HepG2 (cell line): Measurements from ENCODE around the gene LDLRAD3. TPM values are rescaled to one million over a fixed set of nuclear protein-coding genes. Genes with fewer than 3 reads are reported as not detected.

Experiments
- ATAC-seq: fragments of 200-7000 bp; cut with Tn5 transposase; 3 replicates; pipeline ENCODE4 v1.9.1; 2020; ENCODE audit warnings: mild to moderate bottlenecking, moderate library complexity
- BruUV-seq: library from RNA; stranded (reverse); fragments of 400-500 nt; replicated peaks from 2 replicates; lab custom pipeline; 2021; lab: Mats Ljungman, UMichigan
- CTCF ChIA-PET: fragments of 300-600 bp; formaldehyde crosslinking; extraction: SDS; loops from one replicate; lab custom pipeline; 2021; ENCODE audit warnings: low total read pairs, inconsistent platforms, low intra/inter-chr PET ratio; lab: Yijun Ruan, JAX
- POLR2A ChIA-PET: fragments of 350-600 bp; sonication (Branson Sonifier 250); formaldehyde crosslinking; loops from one replicate; lab custom pipeline; 2020; ENCODE audit warnings: antibody characterized with exemption, inconsistent platforms; lab: Yijun Ruan, JAX
- DNase-seq: peaks from one replicate; pipeline ENCODE4 v3.0.0-alpha.2; 2015; ENCODE audit warnings: low spot score
- FAIRE-seq: peaks from 3 replicates; lab custom pipeline; 2011; peaks lifted over from hg19 to GRCh38; lab: Jason Lieb, UNC
- H2AFZ ChIP-seq: one replicate; pipeline ENCODE4 v1.6.1; 2011; ENCODE audit warnings: low read length, inconsistent platforms
- H3K27ac ChIP-seq: fragments of 300-600 bp; 3 replicates; pipeline ENCODE4 v1.8.0; 2011; ENCODE audit warnings: mixed run types, mild to moderate bottlenecking, mixed read lengths, low read length, inconsistent platforms; ENCODE audit not compliant: insufficient read depth; ENCODE audit errors: extremely low read length
- H3K27me3 ChIP-seq, 2 experiments: fragments of 200-600 bp in 1 of 2; 2 replicates in 1 of 2; 3 replicates in 1 of 2; pipeline versions ENCODE4 v1.6.0 to v1.8.0; 2011; ENCODE audit warnings: low read length in 2 of 2, mild to moderate bottlenecking in 2 of 2, moderate library complexity in 2 of 2, inconsistent platforms in 1 of 2; ENCODE audit not compliant: insufficient read depth in 2 of 2, control insufficient read depth in 1 of 2
- H3K36me3 ChIP-seq, 2 experiments: fragments of 200-600 bp in 1 of 2; replicated peaks in 1 of 2; 2 replicates in 1 of 2; 3 replicates in 1 of 2; pipeline versions ENCODE4 v1.5.1 to v1.8.0; 2011; ENCODE audit warnings: low read length in 2 of 2, inconsistent platforms in 1 of 2; ENCODE audit not compliant: insufficient read depth in 2 of 2, control insufficient read depth in 1 of 2
- H3K4me1 ChIP-seq: 2 replicates; pipeline ENCODE4 v1.5.1; 2012; ENCODE audit warnings: low read length, inconsistent platforms; ENCODE audit not compliant: insufficient read depth
- H3K4me2 ChIP-seq: 2 replicates; pipeline ENCODE4 v1.6.0; 2011; ENCODE audit warnings: low read depth, low read length, inconsistent platforms
- H3K4me3 ChIP-seq, 3 experiments: fragments of 200-600 bp in 1 of 3; sonication (generic), shearing (Covaris generic) in 1 of 3; replicated peaks in 1 of 3; 2 replicates each; pipeline ENCODE4 v1.5.1; 2011 to 2016; ENCODE audit warnings: low read length in 3 of 3, inconsistent platforms in 2 of 3, low read depth in 2 of 3, mild to moderate bottlenecking in 2 of 3, control low read depth in 1 of 3, mixed read lengths in 1 of 3; ENCODE audit not compliant: insufficient read depth in 1 of 3
- H3K79me2 ChIP-seq: one replicate; pipeline ENCODE4 v1.6.1; 2011; ENCODE audit warnings: low read length, inconsistent platforms; ENCODE audit not compliant: insufficient read depth
- H3K9ac ChIP-seq: 2 replicates; pipeline ENCODE4 v1.6.0; 2011; ENCODE audit warnings: mild to moderate bottlenecking, low read depth, low read length, inconsistent platforms; ENCODE audit not compliant: insufficient read depth
- H3K9me3 ChIP-seq: 2 replicates; pipeline ENCODE4 v1.5.1; 2012; ENCODE audit warnings: mild to moderate bottlenecking, low read length
- H4K20me1 ChIP-seq: 2 replicates; pipeline ENCODE4 v1.6.0; 2011; ENCODE audit warnings: inconsistent platforms, mild to moderate bottlenecking, low read length, moderate library complexity; ENCODE audit not compliant: insufficient read depth
- CC2D1A ChIP-seq: sonication (generic); formaldehyde crosslinking; IDR thresholded peaks from 2 replicates; pipeline ENCODE4 v1.8.1; 2023; ENCODE audit warnings: mild to moderate bottlenecking, missing genetic modification reagents
- IKZF4 ChIP-seq: sonication (generic); formaldehyde crosslinking; IDR thresholded peaks from 2 replicates; pipeline ENCODE4 v1.5.1; 2020; ENCODE audit warnings: borderline replicate concordance, mild to moderate bottlenecking, low read depth, missing genetic modification reagents; ENCODE audit errors: not compliant biosample characterization
- KLF6 ChIP-seq: IDR thresholded peaks from 2 replicates; pipeline ENCODE4 v1.8.0; 2016; ENCODE audit warnings: missing biosample characterization, missing genetic modification reagents
- MTF2 ChIP-seq: sonication (generic); formaldehyde crosslinking; IDR thresholded peaks from 2 replicates; pipeline ENCODE4 v1.5.0; 2020; ENCODE audit warnings: missing genetic modification reagents, borderline replicate concordance
- NR2F2 ChIP-seq: IDR thresholded peaks from 2 replicates; pipeline ENCODE4 v1.6.1; 2012; ENCODE audit warnings: low read depth, inconsistent platforms, borderline replicate concordance
- PAF1 ChIP-seq: IDR thresholded peaks from 2 replicates; pipeline ENCODE4 v1.6.1; 2016; ENCODE audit warnings: missing genetic modification reagents, missing compliant biosample characterization
- PRDM15 ChIP-seq: sonication (generic); formaldehyde crosslinking; IDR thresholded peaks from 2 replicates; pipeline ENCODE4 v1.4.0; 2020; ENCODE audit warnings: missing genetic modification reagents
- RORA ChIP-seq: sonication (generic); formaldehyde crosslinking; IDR thresholded peaks from 2 replicates; pipeline ENCODE4 v1.5.0; 2020; ENCODE audit warnings: mild to moderate bottlenecking, missing genetic modification reagents, moderate library complexity
- SMARCC2 ChIP-seq: fragments of 450-650 bp; IDR thresholded peaks from 2 replicates; pipeline ENCODE4 v1.6.1; 2017; ENCODE audit warnings: antibody characterized with exemption, mild to moderate bottlenecking
- SP2 ChIP-seq: sonication (generic); formaldehyde crosslinking; IDR thresholded peaks from 2 replicates; pipeline ENCODE4 v1.5.1; 2020; ENCODE audit warnings: mild to moderate bottlenecking, missing genetic modification reagents
- SUZ12 ChIP-seq: fragments of 150-350 bp; IDR thresholded peaks from 2 replicates; pipeline ENCODE4 v1.6.1; 2014; ENCODE audit warnings: low read depth, low read length
- TBX3 ChIP-seq: fragments of 450-650 bp; IDR thresholded peaks from 2 replicates; pipeline ENCODE4 v1.6.1; 2017; ENCODE audit warnings: antibody characterized with exemption, mild to moderate bottlenecking, inconsistent platforms, borderline replicate concordance
- TCF7L2 ChIP-seq: IDR thresholded peaks from 2 replicates; pipeline ENCODE4 v1.6.1; 2011; ENCODE audit warnings: mild to moderate bottlenecking, low read depth, low read length, moderate library complexity
- ZNF143 ChIP-seq: sonication (generic); formaldehyde crosslinking; IDR thresholded peaks from 2 replicates; pipeline ENCODE4 v1.4.0; 2020; ENCODE audit warnings: missing genetic modification reagents
- ZNF20 ChIP-seq: sonication (generic); formaldehyde crosslinking; IDR thresholded peaks from 2 replicates; pipeline ENCODE4 v1.4.0; 2020; ENCODE audit warnings: mild to moderate bottlenecking, moderate library complexity, missing genetic modification reagents
- ZNF44 ChIP-seq: sonication (generic); formaldehyde crosslinking; IDR thresholded peaks from 2 replicates; pipeline ENCODE4 v1.5.1; 2020; ENCODE audit warnings: mild to moderate bottlenecking, missing genetic modification reagents
- WGBS: methylation state at CpG from one replicate; pipeline ENCODE4 v1.1.6; 2017; ENCODE audit warnings: low lambda C conversion rate; 5-methylcytosine and 5-hydroxymethylcytosine counted together
- in situ Hi-C: cut with HindIII; loops from 2 replicates; pipeline ENCODE4 v1.10.0; 2017; ENCODE audit warnings: low pct_unique_long_range_greater_than_20kb; ENCODE audit not compliant: extremely low pct_ligation_motif_present
- intact Hi-C: fragments of 100-400 bp; cut with micrococcal nuclease; formaldehyde crosslinking; loops from one replicate; pipeline ENCODE4 v1.10.0; 2022; ENCODE audit not compliant: unreplicated experiment
- polyA plus RNA-seq, 8 experiments: library from polyadenylated mRNA; depleted of rRNA in 3 of 8; stranded (reverse) in 7 of 8; unstranded in 1 of 8; fragments of >200 nt; fragmentation: Illumina TruSeq in 4 of 8; extraction: Trizol in 4 of 8; gene quantifications; 2 replicates each; pipeline versions ENCODE4 v1.2.1 to v1.2.3, GENCODE V29; 2011 to 2016; ENCODE audit warnings: low read depth in 4 of 8, missing spikeins in 1 of 8, mixed read lengths in 1 of 8; ENCODE audit not compliant: insufficient read depth in 1 of 8
- total RNA-seq, 5 experiments: library from RNA; depleted of rRNA; stranded (reverse); fragments of >200 nt; fragmentation: Illumina TruSeq; extraction: Trizol; gene quantifications; 2 replicates each; pipeline ENCODE4 v1.2.3, GENCODE V29; 2016; ENCODE audit warnings: low read depth in 1 of 5

The LDLRAD3 gene
- total and polyA plus RNA-seq, 2 of the 13 experiments (the other 11 are each of a cell fraction or from before 2014, with no cell fraction given): 0.50 to 0.60 TPM

GRCh38 chr11:35897019-35897418 is 46.8 kb upstream of the LDLRAD3 start:
- Histone ChIP-seq H4K20me1 (no peaks in the 10 kb centered on the region), H3K27ac (no peak overlapping the region), H3K79me2 (no peaks in the 10 kb centered on the region), H3K9me3 (no peaks in the 10 kb centered on the region), H3K4me2 (no peak overlapping the region), H2AFZ (no peak overlapping the region), H3K36me3 (no peaks in the 10 kb centered on the region), H3K9ac (no peak overlapping the region), H3K4me1 (no peaks in the 10 kb centered on the region), H3K4me3 (no peak overlapping the region), H3K27me3 (peaks cover 1 to 6% of the 10 kb centered on the region in 2 experiments; a peak in 1 of 5 replicates)
- ATAC-seq (no peak), FAIRE-seq (no peak), DNase-seq (no peak)
- intact Hi-C loops (no loop called here), in situ Hi-C loops (no loop called here)
- BruUV-seq: no TSS peak
- POLR2A ChIA-PET: no interaction called here
- no peak for TF ChIP-seq NR2F2
- TF ChIP-seq SMARCC2: no peak
- TF ChIP-seq SUZ12: no peak
- TF ChIP-seq ZNF143 (CRISPR knock-in tag): no peak
- no peak for TF ChIP-seq PRDM15 (CRISPR knock-in tag)
- TF ChIP-seq RORA (CRISPR knock-in tag): no peak
- no peak for TF ChIP-seq IKZF4
- no peak for TF ChIP-seq TBX3
- no peak for TF ChIP-seq KLF6 (CRISPR knock-in tag)
- TF ChIP-seq ZNF20 (CRISPR knock-in tag): no peak
- TF ChIP-seq MTF2 (CRISPR knock-in tag): no peak
- no peak for TF ChIP-seq CC2D1A (CRISPR knock-in tag)
- no peak for TF ChIP-seq ZNF44
- TF ChIP-seq PAF1 (CRISPR knock-in tag): no peak
- TF ChIP-seq SP2: no peak
- no peak for TF ChIP-seq TCF7L2
- 3% methylated on average over 4 of the region's 4 CpGs for WGBS
- CTCF ChIA-PET: no interaction called here
